GM18951 (cell line): ENCODE measurements around the gene SREK1IP1.

Experiments used
- POLR2A ChIP-seq: IDR thresholded peaks from 4 replicates; pipeline ENCODE4 v1.6.1; 2011; ENCODE audit warnings: mild to moderate bottlenecking; ENCODE audit not compliant: insufficient read length, insufficient read depth; ENCODE audit errors: extremely low read depth
- in situ Hi-C: fragments of 300-500 bp; cut with MboI; formaldehyde crosslinking; loops from one replicate; pipeline ENCODE4 v1.12.0; 2022; ENCODE audit warnings: low sequenced_read_pairs, mixed read lengths, inconsistent platforms; ENCODE audit not compliant: unreplicated experiment

The SREK1IP1 gene

DNA sequence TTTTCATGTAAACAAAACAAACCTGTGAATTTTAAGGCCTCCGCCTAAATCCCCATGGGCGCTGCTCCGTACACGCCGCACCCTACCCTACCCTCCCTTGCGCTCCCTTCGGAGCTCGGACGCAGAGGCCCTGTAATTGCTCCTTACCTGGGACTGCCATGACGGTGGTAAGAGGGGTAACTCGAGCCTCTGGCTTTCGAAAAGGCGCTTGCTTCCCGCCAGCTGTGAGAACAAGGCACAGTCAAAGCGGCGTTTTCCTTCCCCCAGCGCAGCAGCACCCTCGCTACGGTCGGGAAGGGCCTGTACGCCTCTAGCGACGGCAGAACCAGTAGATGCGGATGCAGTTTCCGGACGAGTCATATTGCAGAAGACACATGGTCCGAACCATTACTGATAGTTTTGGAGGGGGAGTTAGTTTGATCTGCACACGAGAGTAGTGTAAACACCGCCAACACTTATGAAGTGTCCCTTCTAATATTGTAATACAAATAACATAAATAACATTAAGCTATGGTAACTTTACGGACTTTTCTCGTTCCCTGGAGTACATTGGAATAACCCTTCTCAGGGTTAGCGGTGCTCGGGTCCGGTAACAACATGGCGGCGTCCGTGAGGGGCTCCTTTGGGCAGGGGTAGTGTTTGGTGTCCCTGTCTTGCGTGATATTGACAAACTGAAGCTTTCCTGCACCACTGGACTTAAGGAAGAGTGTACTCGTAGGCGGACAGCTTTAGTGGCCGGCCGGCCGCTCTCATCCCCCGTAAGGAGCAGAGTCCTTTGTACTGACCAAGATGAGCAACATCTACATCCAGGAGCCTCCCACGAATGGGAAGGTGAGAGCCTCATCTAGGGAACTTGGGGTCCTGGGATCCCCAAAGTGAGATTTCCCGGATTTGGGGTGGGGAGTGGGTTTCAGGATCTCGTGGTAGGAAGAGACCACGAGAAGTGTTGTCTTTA lies at the start of gene SREK1IP1, which contains the start of gene CWC27:
TSS of gene SREK1IP1 (minus strand) at position 334 of the 955 bp plus-strand sequence. CDS start at position 160, 174 bp downstream.
TSS of gene CWC27 (plus strand) at position 573 of the 955 bp plus-strand sequence. CDS start at position 790, 217 bp downstream.
- peak; percentile 52 for TF ChIP-seq POLR2A
- in situ Hi-C loops = no loop called here

DNA sequence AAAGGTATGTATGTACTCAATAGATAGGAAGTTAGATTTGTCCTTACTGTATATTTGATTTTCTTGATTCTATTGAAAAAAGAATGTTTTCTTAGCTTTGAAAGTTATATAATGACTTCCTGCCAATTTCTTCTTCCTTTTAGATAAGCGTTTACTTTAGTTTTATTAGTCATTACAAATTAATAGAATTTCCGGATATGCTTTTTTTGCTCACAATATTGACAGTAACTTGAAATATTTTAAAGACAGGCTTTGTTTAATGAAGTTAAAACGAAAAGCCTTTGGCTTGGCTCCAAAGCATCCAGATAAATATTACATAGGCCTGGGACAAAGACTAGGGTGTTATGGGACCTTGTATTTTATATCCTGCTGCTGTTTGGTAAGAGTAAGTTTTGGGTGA lies 49.8 kb upstream of the SREK1IP1 start:
- in situ Hi-C loops = no loop called here
- TF ChIP-seq POLR2A = no peak

DNA sequence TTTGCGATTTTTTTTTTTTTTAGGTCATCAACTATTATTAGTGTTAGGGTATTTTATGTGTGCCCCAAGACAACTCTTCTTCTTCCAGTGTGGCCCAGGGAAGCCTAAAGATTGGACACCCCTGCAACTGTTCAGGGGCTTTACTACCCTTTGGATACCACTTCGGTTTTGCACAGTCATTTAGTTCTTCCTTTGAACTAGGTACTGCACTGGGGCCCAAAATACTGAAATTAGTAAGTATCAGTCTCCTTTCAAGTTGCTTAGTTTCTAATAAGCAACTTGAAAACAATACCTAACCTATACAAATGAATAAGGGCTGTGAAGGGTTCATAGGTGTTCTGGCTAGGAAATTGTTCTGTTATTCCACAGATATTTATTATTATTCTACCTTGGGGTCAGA lies 45.6 kb upstream of the SREK1IP1 start:
- in situ Hi-C loops = no loop called here
- TF ChIP-seq POLR2A = no peak

DNA sequence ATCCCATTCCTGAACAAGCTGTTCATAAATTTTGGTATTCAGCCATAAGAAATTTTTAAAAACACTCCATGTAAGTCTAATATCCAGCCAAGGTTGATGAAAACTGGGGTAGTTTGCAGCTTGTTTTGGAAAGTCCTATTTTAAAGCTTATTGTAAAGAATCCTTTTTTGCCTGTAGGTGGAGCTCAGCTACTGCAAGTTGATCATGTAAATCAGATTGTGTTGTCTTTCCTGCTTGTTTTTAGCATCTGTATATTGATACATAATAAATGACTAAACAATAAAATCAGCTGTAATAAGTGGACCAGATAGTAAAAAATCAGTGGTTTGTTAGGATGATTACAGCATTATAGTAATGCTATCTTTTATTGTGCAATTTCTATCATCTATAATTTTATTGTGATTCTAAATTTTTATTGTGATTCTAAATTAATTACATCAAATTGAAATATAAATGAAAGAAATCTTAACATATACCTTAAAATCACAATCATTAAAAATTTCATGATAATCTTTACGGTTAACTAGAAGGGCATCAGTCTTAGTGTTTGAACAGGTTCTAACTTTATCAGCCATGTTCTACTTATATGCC lies 42.7 kb upstream of the SREK1IP1 start:
- in situ Hi-C loops = no loop called here
- no peak for TF ChIP-seq POLR2A

DNA sequence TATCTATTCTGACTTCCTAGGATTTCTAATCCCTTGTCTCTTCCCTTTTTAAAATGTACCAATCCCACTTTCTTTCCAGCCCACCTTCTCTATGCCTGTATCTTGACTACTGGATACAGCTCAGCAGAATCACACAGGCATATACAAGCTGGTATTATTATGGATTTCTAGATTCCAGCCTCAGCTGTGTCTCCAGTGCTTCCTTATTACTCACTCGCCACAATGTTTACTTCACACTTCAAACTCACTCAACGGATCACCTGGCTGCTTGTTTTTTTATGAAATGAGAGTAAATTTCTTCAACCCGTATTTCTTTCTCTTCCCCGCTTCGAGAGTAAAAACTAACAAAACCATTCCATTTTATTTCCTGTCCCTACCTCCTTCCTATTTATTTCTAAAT lies 39.0 kb upstream of the SREK1IP1 start:
- in situ Hi-C loops = loop anchor here (10.0 kb wide), 1 partner anchor 677 kb away; the partner anchor contains the start of gene ADAMTS6
- TF ChIP-seq POLR2A = no peak

DNA sequence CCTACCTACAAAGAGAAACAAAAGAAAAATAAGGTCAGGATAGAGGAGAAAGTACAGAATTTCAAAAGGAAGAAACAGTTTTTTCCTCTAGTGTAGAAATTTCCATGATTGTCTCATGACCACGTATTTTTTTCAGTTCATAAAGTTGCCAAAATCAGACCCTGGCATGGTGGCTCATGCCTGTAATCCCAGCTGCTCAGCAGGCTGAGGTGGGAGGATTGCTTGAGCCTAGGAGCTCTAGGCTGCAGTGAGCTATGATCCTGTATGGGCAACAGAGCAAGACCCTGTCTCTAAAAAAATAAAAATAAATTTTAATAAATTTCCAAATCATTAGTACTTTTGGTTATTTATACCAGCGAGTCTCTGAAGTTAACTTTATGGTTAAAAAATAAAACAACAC lies 38.0 kb upstream of the SREK1IP1 start:
- in situ Hi-C loops = loop anchor here (10.0 kb wide), 1 partner anchor 678 kb away; the partner anchor contains the start of gene ADAMTS6
- TF ChIP-seq POLR2A = no peak

DNA sequence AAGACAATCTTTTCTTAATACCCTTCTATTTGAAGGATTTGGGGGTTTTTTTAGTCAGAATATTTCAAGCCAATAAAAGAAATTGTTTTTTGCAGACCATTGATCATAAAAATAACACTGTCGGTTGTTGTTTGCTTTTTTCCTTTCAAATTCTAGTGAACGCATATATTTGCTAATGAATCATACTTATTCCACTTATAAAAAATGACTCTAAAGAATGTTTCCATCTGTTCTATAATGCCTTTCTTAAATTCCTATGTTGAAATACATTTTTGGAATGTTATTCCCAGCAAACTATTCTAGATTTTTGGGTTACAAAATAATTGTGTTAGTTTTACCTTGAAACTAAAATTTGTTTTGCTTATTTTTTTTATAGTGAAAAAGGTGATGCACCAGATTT lies 32.4 kb upstream of the SREK1IP1 start:
- in situ Hi-C loops = loop anchor here (10.0 kb wide), 1 partner anchor 684 kb away; the partner anchor contains the start of gene ADAMTS6

DNA sequence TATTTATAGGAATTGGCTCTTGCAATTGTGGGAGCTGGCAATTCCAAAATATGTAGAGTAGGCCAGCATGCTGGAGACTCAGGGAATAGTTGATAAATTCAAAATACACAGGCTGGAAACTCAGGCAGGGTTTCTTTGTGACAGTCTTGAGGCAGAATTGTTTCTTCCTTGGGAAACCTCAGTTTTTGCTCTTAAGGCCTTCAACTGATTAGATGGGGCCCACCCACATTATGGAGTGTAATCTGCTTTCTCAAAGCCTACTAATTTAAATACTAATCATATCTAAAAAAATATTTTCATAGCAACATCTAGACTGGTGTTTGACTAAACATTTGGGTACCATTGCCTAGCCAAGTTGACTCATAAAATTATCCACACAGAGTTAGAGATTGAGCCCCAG lies 27.8 kb upstream of the SREK1IP1 start:
- in situ Hi-C loops = no loop called here
- no peak for TF ChIP-seq POLR2A

More for the DNA sequence above, 32.4 kb upstream of the SREK1IP1 start:
- no peak for TF ChIP-seq POLR2A

DNA sequence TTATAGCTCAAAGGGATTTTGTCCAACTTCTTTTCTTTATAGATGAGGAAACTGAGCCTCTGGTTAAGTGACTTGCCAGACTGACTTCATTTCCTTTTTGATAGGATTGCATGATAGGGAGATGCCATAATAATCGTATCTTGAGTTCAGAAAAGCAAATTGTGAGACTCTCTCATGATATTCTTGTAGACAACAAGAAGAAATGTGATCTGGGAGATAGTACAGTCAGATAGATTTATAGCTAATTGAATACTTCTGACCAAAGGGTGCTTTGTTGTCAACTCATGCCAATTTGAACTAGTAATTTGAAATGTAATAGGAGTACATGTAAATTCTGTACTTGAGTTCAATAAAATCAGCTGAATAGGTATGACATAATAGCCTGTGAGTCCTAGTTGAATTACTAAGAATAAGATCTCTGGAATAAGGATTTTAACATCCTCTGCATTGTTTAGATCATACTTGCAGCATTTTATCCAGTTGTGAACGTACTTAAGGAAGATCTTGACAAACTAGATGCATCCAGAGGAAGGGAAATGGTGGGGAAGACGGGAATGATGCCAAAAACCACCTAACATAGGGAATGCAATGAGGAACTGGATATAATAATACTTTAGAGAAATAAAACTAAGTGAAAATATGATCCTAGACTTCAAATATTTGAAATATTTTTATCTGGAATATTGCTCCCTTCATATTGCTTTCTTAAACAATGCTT lies 25.7 kb upstream of the SREK1IP1 start:
- in situ Hi-C loops = no loop called here

DNA sequence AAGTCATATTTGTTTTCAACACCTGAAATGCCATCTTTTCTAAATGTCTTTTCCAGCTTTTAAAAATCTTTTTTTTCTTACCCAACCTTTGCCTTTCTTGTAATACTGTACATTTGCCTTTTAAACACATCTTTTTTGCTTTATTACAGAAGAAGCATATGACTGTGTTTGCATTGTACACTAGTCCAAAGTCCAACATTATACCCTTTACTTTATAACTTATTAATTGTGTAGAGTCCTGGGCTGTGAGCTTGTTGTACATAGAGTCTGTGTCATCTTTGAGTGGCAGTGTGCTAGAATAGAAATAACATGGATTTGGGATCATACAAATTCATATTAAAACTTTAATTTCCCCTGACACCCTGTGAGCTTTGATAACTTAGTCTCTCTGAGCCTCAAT lies 24.0 kb upstream of the SREK1IP1 start:
- no peak for TF ChIP-seq POLR2A
- in situ Hi-C loops = no loop called here

More for the DNA sequence above, 25.7 kb upstream of the SREK1IP1 start:
- no peak for TF ChIP-seq POLR2A

DNA sequence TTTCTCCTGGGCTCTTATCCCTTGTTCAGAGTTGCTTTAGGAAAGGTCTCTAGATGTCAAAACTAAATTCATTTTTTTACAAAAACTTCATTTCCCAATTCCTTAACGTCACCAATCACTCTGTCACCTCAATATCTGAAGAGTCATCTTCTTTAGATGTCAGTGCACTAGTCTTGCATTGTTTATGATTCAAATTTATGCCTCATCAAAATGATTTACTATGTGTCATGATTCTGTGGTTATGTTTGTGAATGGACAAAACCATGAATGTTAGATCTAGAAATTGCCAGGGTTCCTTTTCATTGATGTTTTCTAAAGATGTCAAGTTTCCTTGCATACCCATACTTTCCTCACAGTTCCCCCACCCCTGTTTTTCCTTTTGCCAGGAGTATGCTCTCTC lies 21.7 kb upstream of the SREK1IP1 start:
- in situ Hi-C loops = no loop called here

DNA sequence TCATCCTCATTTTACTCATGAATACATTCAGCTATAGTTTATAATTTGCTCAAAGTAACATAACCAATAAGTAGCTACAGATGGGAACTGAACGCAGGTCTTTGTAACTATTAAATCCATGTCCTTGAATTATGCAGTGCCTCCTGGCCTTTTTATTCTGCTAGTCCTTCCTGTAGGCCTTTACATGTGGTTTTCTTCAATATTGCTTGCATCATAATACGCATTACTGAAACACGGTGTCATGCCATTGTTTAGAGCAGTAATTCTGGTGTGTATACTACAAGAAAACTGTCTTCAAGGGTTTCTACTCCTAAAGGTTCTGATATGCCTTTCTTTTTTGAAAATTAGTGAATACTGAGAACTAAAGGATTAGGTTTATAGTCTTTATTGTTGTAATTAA lies 21.0 kb upstream of the SREK1IP1 start:
- TF ChIP-seq POLR2A = no peak
- in situ Hi-C loops = loop anchor here (10.0 kb wide), 1 partner anchor 155 kb away; no protein-coding TSS in a partner anchor

More for the DNA sequence above, 21.7 kb upstream of the SREK1IP1 start:
- no peak for TF ChIP-seq POLR2A

DNA sequence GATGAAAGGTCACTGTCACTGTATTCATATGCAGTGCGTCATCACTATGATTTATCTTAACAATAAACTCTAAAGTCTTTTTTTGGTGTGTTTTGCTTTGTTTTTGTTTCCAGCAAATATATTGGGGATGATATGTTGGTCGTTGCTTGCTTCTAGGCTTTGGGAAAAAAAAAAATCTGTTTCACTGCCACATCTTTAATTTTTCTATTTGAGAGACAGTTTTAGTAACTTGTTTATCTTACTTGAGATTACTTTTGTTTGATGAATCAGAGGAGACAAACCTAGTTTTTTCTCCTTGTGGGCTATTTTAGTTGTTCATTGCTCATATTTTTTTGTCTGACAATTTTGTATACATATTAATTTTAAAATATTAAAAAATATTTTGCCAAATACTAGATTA lies 19.7 kb upstream of the SREK1IP1 start:
- TF ChIP-seq POLR2A = no peak
- in situ Hi-C loops = loop anchor here (10.0 kb wide), 1 partner anchor 153 kb away; no protein-coding TSS in a partner anchor
